VCaP (cell line): Measurements from ENCODE around the gene SH3GLB2.
"Not testable (repeated sequence)": the region's sequence is repeated elsewhere in the genome, so short reads cannot be mapped to it uniquely, and the experiment has no call there.

Source experiments
- H3K27ac ChIP-seq: fragments of 450-650 bp; 2 replicates; pipeline ENCODE4 v1.5.1; 2017
- CTCF ChIP-seq: fragments of 450-650 bp; conservative IDR thresholded peaks from 2 replicates; pipeline ENCODE4 v1.5.1; 2017; ENCODE audit warnings: mild to moderate bottlenecking, moderate library complexity

The SH3GLB2 gene

GRCh38 chr9:129008469-129008965 lies 19.6 kb downstream of the SH3GLB2 start:
- TF ChIP-seq CTCF, result no peak
- H3K27ac ChIP-seq, result peak overlapping the region; percentile 49

GRCh38 chr9:129007766-129008468 lies 20.2 kb downstream of the SH3GLB2 start:
- peak overlapping the region; percentile 49 for H3K27ac ChIP-seq
- TF ChIP-seq CTCF, result no peak

GRCh38 chr9:129007035-129007765 lies 20.9 kb downstream of the SH3GLB2 start:
- TF ChIP-seq CTCF, result peak; percentile 61
- peak overlapping the region; percentile 49 for H3K27ac ChIP-seq

- H3K27ac ChIP-seq, result peak overlapping the region; percentile 49
Measured at GRCh38 chr9:129006328-129007034, 21.6 kb downstream of the SH3GLB2 start.

GRCh38 chr9:129005336-129005997 lies 22.7 kb downstream of the SH3GLB2 start:
- TF ChIP-seq CTCF, result no peak
- peak overlapping the region; percentile 49; the same call in 1 of the 2 replicates for H3K27ac ChIP-seq

More at GRCh38 chr9:129006328-129007034, 21.6 kb downstream of the SH3GLB2 start:
- TF ChIP-seq CTCF, result peak; percentile 97

- not testable (repeated sequence) for H3K27ac ChIP-seq
Measured at GRCh38 chr9:129004173-129004572, 24.0 kb downstream of the SH3GLB2 start.

GRCh38 chr9:129002992-129003391 lies 25.1 kb downstream of the SH3GLB2 start:
- TF ChIP-seq CTCF, result no peak
- H3K27ac ChIP-seq, result no peak overlapping the region
